BLaER1 (cell line): ENCODE results near the gene ANKRD28.
A peak's percentile ranks its signal among the peaks of the same experiment; 100 is the strongest.

ENCODE experiments used
- H3K27ac ChIP-seq: shearing (Covaris generic); formaldehyde crosslinking; 2 replicates; pipeline ENCODE4 v1.8.1; 2022
- H3K27me3 ChIP-seq: shearing (Covaris generic); formaldehyde crosslinking; 2 replicates; pipeline ENCODE4 v1.8.1; 2022
- H3K36me3 ChIP-seq: shearing (Covaris generic); formaldehyde crosslinking; 2 replicates; pipeline ENCODE4 v1.8.1; 2022
- H3K4me1 ChIP-seq: shearing (Covaris generic); formaldehyde crosslinking; 2 replicates; pipeline ENCODE4 v1.8.1; 2022
- H3K4me2 ChIP-seq: shearing (Covaris generic); formaldehyde crosslinking; 2 replicates; pipeline ENCODE4 v1.8.1; 2022
- H3K4me3 ChIP-seq: shearing (Covaris generic); formaldehyde crosslinking; 2 replicates; pipeline ENCODE4 v1.8.1; 2022
- H3K9ac ChIP-seq: shearing (Covaris generic); formaldehyde crosslinking; 2 replicates; pipeline ENCODE4 v1.8.1; 2022
- H3K9me3 ChIP-seq: shearing (Covaris generic); formaldehyde crosslinking; 2 replicates; pipeline ENCODE4 v1.8.1; 2022
- H4K20me1 ChIP-seq: shearing (Covaris generic); formaldehyde crosslinking; 2 replicates; pipeline ENCODE4 v1.8.1; 2022
- Cebpa-rat ChIP-seq: shearing (Covaris generic); IDR thresholded peaks from 2 replicates; pipeline ENCODE4 v1.8.1; 2022

Gene ANKRD28

DNA sequence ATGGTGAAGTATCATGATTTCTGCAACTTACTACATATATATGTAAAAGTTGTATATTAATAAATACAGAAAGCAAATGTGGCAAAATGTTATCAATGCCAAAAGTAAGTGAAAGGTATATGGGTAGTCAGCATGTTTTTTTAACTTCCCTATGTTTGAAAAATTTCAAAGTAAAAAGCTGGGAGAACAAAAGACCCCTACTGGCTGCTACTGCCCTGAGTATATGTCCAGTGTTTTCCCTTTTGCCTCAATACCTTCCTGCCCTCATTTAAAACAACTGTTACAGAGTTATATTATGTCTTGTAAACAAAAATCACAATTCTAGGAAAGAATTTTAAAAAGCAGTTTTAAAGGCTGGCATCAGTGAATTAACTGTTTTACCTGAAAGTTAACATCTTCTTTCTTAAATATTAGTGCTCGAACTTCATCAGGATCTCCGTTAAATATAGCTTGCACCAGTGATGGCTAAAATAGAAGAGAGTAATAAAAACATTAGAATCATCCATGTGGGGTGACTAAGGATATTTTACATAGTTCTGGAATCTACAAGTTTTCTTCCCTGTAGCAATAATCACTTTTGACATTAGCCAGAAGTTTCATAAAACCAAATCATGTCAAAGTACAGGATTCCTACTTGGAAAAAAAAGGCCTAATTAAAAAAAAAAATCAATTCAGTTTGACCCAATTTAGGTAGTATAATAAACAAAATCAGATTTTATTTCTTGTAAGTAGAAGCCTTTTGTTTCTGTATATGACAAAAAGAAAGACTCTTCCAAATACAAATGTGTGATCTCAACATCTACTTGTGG is 2.7 kb downstream of the ANKRD28 start:
- Histone ChIP-seq H3K4me2 (peak overlapping the region; percentile 84), H4K20me1 (peaks cover 5% of the 10 kb centered on the region; the same call in 1 of the 2 replicates), H3K27ac (peak overlapping the region; percentile 75), H3K4me1 (peaks cover 60% of the 10 kb centered on the region), H3K36me3 (peaks cover 20% of the 10 kb centered on the region), H3K9ac (peak overlapping the region; percentile 27), H3K9me3 (peaks cover 21% of the 10 kb centered on the region), H3K4me3 (peak overlapping the region; percentile 66), H3K27me3 (no peaks in the 10 kb centered on the region)
- TF ChIP-seq Cebpa-rat: no peak

DNA sequence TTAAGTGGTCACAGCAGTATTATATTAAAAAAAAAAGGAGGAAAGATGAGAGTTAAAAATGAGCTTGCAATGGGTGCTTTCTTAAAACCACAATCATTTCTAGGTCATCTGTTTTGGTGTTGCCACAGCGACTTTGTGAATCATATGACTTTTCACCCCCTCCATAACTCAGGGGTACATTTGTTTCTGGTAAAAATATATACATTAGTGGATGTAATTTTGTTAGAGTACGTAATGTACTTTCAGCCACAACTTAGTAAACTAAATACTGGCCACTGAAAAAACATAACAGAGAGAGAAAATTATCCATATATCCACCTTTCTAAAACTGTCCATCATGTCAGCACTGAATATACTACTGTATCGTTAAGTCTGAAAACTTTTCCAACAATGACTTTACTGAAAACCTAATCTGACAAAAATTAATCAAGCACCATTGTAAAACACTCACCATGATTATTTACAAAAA is 3.4 kb downstream of the ANKRD28 start:
- Histone ChIP-seq H3K9me3 (peaks cover 23% of the 10 kb centered on the region), H4K20me1 (peaks cover 7% of the 10 kb centered on the region; the same call in 1 of the 2 replicates), H3K4me3 (peak overlapping the region; percentile 66), H3K9ac (no peak overlapping the region), H3K36me3 (peaks cover 20% of the 10 kb centered on the region), H3K4me1 (peaks cover 53% of the 10 kb centered on the region), H3K27ac (0 out of 2 replicates have a peak overlapping the region, but pooled peaks have one; percentile 75), H3K27me3 (no peaks in the 10 kb centered on the region), H3K4me2 (peak overlapping the region; percentile 84)
- TF ChIP-seq Cebpa-rat: no peak

DNA sequence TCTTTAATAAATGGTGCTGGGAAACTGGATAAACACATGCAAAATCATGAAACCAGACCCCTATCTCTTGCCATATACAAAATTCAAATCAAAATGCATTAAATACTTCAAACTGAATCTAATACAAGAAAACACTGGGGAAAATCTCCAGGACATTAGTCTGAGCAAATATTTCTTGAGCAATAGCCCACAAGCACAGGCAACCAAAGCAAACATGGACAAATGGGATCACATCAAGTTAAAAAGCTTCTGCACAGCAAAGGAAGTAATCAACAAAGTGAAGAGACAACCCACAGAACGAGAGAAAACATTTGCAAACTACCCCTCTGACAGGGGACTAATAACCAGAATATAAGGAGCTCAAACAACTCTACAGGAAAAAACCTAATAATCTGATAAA is 6.3 kb downstream of the ANKRD28 start:
- Histone ChIP-seq H3K27me3 (no peaks in the 10 kb centered on the region), H3K4me3 (no peak overlapping the region), H3K4me2 (no peak overlapping the region), H3K36me3 (peaks cover 26% of the 10 kb centered on the region), H4K20me1 (peaks cover 29% of the 10 kb centered on the region), H3K9me3 (peaks cover 23% of the 10 kb centered on the region), H3K4me1 (peaks cover 30% of the 10 kb centered on the region), H3K9ac (no peak overlapping the region), H3K27ac (no peak overlapping the region)
- no peak for TF ChIP-seq Cebpa-rat

DNA sequence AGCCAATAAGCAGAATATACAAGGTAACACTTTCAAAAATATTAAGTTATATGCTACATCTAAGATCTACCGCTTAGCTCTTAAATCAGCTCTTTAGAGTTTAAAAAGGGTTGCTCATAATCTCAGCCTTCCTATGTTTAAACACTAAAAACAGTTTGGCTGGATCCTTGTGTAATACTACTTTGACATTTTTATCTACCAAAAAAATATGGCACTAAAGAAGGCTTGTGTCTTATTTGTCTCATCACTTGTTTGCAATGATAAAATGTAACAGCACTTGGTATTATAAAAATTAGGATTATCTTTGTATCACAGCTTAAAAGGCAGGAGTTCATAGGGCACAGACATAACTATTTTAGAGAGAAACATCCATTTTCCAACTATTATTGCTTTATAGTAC is 9.8 kb downstream of the ANKRD28 start:
- Histone ChIP-seq H3K4me2 (no peak overlapping the region), H3K4me3 (no peak overlapping the region), H3K4me1 (peaks cover 15% of the 10 kb centered on the region), H3K9me3 (peaks cover 23% of the 10 kb centered on the region), H3K9ac (no peak overlapping the region), H3K36me3 (peaks cover 40% of the 10 kb centered on the region), H3K27ac (no peak overlapping the region), H4K20me1 (peaks cover 60% of the 10 kb centered on the region), H3K27me3 (no peaks in the 10 kb centered on the region)
- TF ChIP-seq Cebpa-rat: no peak

DNA sequence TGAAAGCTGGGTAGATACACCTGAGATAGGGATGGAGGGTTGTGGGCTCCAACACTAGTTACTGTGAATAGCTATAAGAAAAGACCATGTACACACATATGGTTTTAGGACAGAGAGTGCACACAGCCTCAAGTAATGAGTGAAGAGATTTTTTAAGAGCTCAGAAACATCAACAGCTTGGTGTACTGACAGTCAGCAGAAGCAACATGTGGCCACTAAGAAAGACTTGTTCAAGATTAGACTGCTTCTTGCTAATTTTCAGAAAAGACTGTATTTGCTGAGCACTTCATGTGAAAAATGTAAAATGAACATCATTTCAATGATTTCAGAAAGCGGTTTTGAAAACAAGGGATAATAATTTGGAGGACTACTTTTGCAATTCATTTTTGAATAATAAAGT is 10.3 kb downstream of the ANKRD28 start:
- Histone ChIP-seq H3K4me2 (no peak overlapping the region), H3K9ac (no peak overlapping the region), H3K4me3 (no peak overlapping the region), H3K27me3 (no peaks in the 10 kb centered on the region), H3K27ac (no peak overlapping the region), H3K9me3 (peaks cover 23% of the 10 kb centered on the region), H3K36me3 (peaks cover 41% of the 10 kb centered on the region), H3K4me1 (peaks cover 13% of the 10 kb centered on the region), H4K20me1 (peaks cover 64% of the 10 kb centered on the region)
- TF ChIP-seq Cebpa-rat: no peak

DNA sequence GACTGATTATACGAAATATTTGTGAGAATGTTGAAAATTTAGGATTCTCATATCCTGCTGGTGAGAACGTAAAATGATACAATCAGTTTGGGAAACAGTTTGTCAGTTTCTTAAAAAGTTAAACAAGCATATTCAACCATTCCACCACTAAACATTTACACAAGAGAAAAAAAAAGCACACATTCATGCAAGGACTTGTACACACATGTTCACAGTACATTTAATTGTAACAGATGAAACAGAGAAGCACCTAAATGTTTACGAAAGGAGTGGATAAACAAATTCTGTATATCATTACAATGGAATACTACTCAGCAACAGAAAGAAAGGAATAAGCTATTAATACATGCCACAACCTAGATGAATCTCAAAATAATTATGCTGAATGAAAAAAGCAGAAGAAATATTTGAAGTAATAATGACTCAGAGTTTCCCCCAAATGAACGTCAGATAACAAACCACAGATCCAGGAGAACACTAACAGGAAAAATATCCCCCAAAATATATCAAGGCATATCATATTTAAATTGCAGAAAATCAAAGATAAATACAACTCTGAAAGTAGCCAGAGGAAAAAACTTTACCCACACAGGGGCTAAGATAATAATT is 14.3 kb downstream of the ANKRD28 start:
- Histone ChIP-seq H3K36me3 (peaks cover 42% of the 10 kb centered on the region), H4K20me1 (peaks cover 91% of the 10 kb centered on the region), H3K9ac (no peak overlapping the region), H3K4me3 (no peak overlapping the region), H3K9me3 (no peaks in the 10 kb centered on the region), H3K27ac (no peak overlapping the region), H3K27me3 (no peaks in the 10 kb centered on the region), H3K4me1 (peaks cover 13% of the 10 kb centered on the region), H3K4me2 (peak overlapping the region; percentile 18)
- TF ChIP-seq Cebpa-rat: no peak

DNA sequence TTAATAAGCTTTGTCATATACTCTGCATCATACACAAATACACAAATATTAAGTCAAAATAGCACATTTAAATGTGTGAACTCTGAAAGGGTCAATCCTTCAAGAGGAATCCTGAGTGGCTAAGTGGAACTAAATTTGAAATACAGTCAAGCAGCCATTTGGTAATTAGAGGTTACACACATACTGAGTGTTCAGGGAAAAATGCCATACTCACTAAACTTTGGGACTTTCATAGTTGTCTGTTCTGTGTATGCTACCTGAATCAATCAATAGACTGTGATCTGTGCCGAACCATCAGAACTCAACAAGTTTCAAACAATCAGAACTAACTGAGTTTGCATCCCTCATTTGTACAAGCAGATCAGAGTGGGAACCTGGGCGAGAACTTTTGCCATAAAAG is 15.3 kb downstream of the ANKRD28 start:
- H3K4me3 ChIP-seq: no peak overlapping the region
- H3K9ac ChIP-seq: no peak overlapping the region
- no peaks in the 10 kb centered on the region for H3K27me3 ChIP-seq
- H3K27ac ChIP-seq: no peak overlapping the region
- H3K36me3 ChIP-seq: peaks cover 46% of the 10 kb centered on the region
- H3K9me3 ChIP-seq: no peaks in the 10 kb centered on the region
- peaks cover 91% of the 10 kb centered on the region for H4K20me1 ChIP-seq
- H3K4me1 ChIP-seq: peaks cover 13% of the 10 kb centered on the region
- TF ChIP-seq Cebpa-rat: no peak
- H3K4me2 ChIP-seq: no peak overlapping the region

DNA sequence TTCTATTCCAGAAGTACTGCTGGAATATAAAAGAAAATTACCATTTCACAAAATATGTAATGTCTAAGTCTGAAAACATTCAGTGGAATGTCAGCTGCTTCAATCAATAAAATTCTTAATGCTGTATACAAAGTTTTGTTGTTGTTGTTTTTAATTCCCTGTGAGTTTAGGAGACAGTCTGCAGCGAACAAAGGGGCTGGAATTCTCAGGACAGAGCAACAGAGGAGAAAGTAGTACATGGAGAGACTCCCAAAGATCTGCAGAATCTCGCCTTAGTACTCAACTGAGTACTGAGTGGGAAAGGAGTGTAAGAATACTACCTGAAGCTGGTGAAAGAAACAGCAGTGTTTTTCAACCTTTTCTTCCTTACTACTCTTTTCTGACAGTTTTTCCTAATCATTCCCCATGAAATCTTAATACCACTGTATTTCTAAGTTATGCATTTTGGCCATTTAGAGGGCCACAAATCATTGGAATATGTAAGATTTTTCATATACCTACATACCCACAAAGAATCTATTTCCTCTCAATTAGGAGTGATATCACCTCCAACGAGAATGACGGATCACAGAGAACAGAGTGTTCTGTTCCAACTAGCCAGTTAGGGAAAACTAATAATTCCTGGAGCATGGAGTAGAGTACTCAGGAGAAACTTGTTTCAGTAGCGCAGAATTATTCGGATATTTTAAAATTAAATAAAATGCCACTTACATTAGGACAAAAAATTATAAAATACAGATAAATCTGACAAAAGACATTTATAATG is 16.0 kb downstream of the ANKRD28 start:
- Histone ChIP-seq H3K36me3 (peaks cover 46% of the 10 kb centered on the region), H3K27ac (no peak overlapping the region), H4K20me1 (peaks cover 91% of the 10 kb centered on the region), H3K4me2 (no peak overlapping the region), H3K4me3 (no peak overlapping the region), H3K4me1 (peaks cover 13% of the 10 kb centered on the region), H3K9ac (no peak overlapping the region), H3K9me3 (no peaks in the 10 kb centered on the region), H3K27me3 (no peaks in the 10 kb centered on the region)
- no peak for TF ChIP-seq Cebpa-rat

DNA sequence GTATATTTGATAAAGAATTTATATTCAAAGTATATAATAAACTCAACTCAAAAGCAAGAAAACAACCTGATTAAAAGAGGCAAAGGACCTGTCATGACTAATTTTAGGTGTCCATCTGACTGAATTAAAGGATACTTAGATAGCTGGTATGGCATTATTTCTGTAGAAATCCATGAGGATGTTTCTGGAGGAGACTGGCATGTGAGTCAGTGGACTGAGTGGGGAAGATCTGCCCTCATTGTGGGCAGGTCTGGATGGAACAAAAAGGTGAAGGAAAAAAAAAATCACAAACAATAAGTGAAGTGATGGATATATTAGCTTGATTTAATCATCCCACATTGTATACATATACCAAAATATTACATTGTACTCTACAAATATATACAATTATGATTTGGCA is 16.6 kb downstream of the ANKRD28 start:
- no peak overlapping the region for H3K9ac ChIP-seq
- H3K4me1 ChIP-seq: peaks cover 13% of the 10 kb centered on the region
- no peak overlapping the region for H3K27ac ChIP-seq
- no peak overlapping the region for H3K4me2 ChIP-seq
- no peaks in the 10 kb centered on the region for H3K27me3 ChIP-seq
- peaks cover 44% of the 10 kb centered on the region for H3K36me3 ChIP-seq
- no peaks in the 10 kb centered on the region for H3K9me3 ChIP-seq
- no peak for TF ChIP-seq Cebpa-rat
- H4K20me1 ChIP-seq: peaks cover 94% of the 10 kb centered on the region
- H3K4me3 ChIP-seq: no peak overlapping the region
